Nephron progenitor cell (in vitro differentiated cells): Measurements from ENCODE around the gene ELF2.
"Not testable (repeated sequence)": the region's sequence is repeated elsewhere in the genome, so short reads cannot be mapped to it uniquely, and the experiment has no call there.

ENCODE experiments used
- DNase-seq: peaks from one replicate; pipeline ENCODE4 v3.0.0; 2021
- H3K27ac Mint-ChIP-seq: 2 replicates; pipeline ENCODE4 v1.8.0; 2021; ENCODE audit warnings: mild to moderate bottlenecking, moderate library complexity, mixed read lengths
- H3K27me3 Mint-ChIP-seq: 2 replicates; pipeline ENCODE4 v1.8.0; 2021; ENCODE audit warnings: mild to moderate bottlenecking, low read depth, mixed read lengths; ENCODE audit not compliant: poor library complexity
- H3K36me3 Mint-ChIP-seq: 2 replicates; pipeline ENCODE4 v1.8.0; 2021; ENCODE audit warnings: low read depth, mixed read lengths
- H3K4me1 Mint-ChIP-seq: 2 replicates; pipeline ENCODE4 v1.8.0; 2021; ENCODE audit warnings: mixed read lengths
- H3K4me3 Mint-ChIP-seq: 2 replicates; pipeline ENCODE4 v1.8.0; 2021; ENCODE audit warnings: mild to moderate bottlenecking, moderate library complexity, mixed read lengths
- H3K9me3 Mint-ChIP-seq: 2 replicates; pipeline ENCODE4 v1.8.0; 2021; ENCODE audit warnings: mild to moderate bottlenecking, moderate library complexity, mixed read lengths
- TF ChIP-seq, protein P1 (sequence below): fragments of 200-600 bp; sonication (generic); IDR thresholded peaks from 2 replicates; pipeline ENCODE4 v1.5.0; 2021; ENCODE audit warnings: antibody characterized with exemption

The ELF2 gene

DNA sequence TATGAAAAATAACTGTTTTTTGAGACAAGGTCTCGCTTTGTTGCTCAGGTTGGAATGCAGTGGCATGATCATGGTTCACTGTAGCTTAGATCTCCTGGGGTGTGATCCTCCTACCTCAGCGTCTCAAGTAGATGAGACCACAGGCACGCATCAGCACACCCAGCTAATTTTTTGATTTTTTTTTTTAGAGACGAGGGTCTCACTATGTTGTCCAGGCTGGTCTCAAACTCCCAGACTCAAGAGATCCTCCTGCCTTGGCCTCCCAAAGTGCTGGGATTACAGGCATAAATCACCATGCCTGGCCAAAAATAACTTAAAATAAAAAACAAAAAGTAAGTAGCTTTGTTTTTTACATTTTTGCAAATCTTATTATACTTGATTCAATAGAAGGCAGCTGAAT is 98.1 kb downstream of the ELF2 start:
- peaks cover 26% of the 10 kb centered on the region for H3K4me1 Mint-ChIP-seq
- TF ChIP-seq, protein P1, sequence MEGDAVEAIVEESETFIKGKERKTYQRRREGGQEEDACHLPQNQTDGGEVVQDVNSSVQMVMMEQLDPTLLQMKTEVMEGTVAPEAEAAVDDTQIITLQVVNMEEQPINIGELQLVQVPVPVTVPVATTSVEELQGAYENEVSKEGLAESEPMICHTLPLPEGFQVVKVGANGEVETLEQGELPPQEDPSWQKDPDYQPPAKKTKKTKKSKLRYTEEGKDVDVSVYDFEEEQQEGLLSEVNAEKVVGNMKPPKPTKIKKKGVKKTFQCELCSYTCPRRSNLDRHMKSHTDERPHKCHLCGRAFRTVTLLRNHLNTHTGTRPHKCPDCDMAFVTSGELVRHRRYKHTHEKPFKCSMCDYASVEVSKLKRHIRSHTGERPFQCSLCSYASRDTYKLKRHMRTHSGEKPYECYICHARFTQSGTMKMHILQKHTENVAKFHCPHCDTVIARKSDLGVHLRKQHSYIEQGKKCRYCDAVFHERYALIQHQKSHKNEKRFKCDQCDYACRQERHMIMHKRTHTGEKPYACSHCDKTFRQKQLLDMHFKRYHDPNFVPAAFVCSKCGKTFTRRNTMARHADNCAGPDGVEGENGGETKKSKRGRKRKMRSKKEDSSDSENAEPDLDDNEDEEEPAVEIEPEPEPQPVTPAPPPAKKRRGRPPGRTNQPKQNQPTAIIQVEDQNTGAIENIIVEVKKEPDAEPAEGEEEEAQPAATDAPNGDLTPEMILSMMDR, result no peak
- no peak overlapping the region for H3K4me3 Mint-ChIP-seq
- H3K27me3 Mint-ChIP-seq, result peaks cover 3% of the 10 kb centered on the region
- H3K36me3 Mint-ChIP-seq, result peaks cover 10% of the 10 kb centered on the region
- no peak overlapping the region for H3K27ac Mint-ChIP-seq
- no peak for DNase-seq
- H3K9me3 Mint-ChIP-seq, result no peaks in the 10 kb centered on the region

DNA sequence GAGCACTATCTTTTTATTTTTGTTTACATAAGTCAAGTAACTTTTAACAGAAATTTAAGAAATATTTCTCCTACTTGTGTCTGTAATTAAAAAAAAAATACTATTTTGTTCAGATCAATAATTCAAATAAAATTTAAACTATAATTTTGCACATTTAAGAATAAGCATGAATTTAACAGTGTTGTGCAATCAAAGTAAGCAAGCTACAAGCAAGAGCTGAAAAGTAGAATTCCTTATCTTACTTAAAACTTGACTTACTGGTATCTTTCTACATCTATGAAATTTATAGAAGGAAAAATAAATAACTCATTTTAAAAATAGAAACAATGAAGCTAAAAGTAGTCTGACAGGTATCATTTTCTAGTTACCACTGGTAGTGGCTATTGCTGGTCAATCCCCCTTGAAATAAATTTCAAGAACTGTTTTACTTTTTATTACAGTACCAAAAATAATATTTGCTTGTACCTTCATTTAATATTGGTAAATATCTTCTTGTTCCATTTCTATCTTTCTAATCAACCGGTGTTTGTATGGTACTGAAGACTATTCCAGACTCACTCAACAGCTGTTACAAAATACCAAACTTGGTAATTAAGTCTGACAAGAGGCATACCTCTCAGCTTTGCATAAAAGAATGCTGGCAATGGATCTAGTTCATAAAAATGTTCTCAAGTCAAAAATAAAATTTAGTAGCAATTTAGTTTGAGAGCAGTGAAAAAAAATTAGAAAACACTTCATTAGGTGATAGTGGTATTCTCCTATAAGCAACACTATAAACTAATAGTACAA is 99.3 kb downstream of the ELF2 start:
- Mint-ChIP-seq H3K27ac (no peak overlapping the region), H3K4me3 (no peak overlapping the region)

DNA sequence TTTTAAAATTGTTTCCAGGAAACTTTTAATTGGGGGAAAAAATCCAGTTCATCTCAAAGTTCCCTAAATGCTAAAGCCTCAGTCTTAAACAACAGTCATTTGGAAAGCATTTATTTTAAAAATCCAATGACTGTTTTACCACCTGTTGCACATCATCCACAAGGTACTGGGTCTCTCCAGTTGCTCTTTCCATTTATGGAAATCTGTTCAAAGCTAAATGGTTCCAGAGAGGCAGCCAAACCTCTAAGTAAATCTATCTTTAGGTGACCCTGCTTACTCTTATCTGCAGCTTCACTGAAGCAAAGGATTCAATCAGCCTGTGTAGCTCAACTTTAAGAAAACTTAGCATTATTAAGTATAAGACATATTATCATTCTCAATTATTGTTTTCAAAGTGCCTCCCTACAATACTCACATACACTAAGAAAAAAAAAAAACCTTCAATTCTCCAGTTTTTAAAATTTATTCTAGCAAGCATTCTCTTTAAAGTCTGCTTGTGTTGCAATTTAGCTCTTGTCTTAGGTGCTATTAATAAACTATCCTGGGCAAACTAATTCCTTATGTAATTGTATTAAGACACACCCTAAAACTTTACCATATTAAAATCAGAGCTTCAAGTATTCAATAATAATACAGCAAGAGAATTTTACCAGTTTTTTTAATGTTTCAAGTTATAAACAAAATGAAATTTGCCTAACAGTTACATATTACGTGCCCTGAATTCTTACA is 100.8 kb downstream of the ELF2 start:
- Mint-ChIP-seq H3K27ac (no peak overlapping the region), H3K4me3 (no peak overlapping the region), H3K27me3 (no peaks in the 10 kb centered on the region), H3K36me3 (peaks cover 22% of the 10 kb centered on the region), H3K4me1 (peaks cover 7% of the 10 kb centered on the region), H3K9me3 (no peaks in the 10 kb centered on the region)
- TF ChIP-seq, protein P1, result no peak
- DNase-seq, result no peak

More for the DNA sequence above, 99.3 kb downstream of the ELF2 start:
- no peaks in the 10 kb centered on the region for H3K27me3 Mint-ChIP-seq
- DNase-seq, result no peak
- no peaks in the 10 kb centered on the region for H3K9me3 Mint-ChIP-seq
- peaks cover 23% of the 10 kb centered on the region for H3K4me1 Mint-ChIP-seq
- TF ChIP-seq, protein P1, result no peak
- peaks cover 12% of the 10 kb centered on the region for H3K36me3 Mint-ChIP-seq

DNA sequence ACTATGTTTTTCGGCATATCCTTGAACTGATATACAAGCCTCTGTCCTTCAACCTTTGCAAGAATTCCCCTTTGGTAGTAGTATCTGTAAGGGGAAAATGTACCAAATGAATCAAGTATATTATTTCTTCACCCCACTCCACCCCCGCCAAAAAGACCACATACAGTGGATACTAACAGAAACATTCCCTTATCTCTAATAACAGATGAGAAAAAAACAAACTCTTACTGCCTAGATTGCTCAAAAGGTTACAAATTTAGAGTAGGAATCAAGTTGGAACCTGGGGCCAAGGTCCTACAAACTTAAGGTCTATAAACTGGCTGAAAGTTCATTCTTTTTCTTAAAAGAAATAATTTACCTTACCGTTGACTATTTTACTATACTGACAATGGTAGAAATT is 116.4 kb downstream of the ELF2 start:
- peaks cover 11% of the 10 kb centered on the region for H3K4me1 Mint-ChIP-seq
- no peak overlapping the region for H3K4me3 Mint-ChIP-seq
- TF ChIP-seq, protein P1, result no peak
- H3K36me3 Mint-ChIP-seq, result peaks cover 72% of the 10 kb centered on the region
- H3K9me3 Mint-ChIP-seq, result no peaks in the 10 kb centered on the region
- no peak for DNase-seq
- no peak overlapping the region for H3K27ac Mint-ChIP-seq
- H3K27me3 Mint-ChIP-seq, result no peaks in the 10 kb centered on the region

DNA sequence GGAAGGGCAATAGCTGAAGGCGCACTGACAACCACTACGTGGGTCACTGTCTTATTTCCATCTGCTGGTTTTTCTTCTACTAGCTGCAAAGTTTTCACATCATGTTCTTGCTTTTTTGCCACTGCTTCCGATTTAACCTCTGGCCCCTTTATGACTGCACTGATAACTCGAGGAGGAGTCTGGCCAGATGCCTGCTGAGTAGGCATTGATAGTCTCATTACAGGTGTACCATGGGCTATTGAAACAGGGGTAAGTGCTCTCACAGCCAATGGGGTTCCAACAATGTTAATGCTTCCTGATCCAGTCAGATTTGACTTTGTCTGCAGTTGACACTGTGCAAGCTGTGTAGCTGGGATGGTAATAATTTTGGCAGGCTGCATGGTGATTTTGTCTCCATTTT is 118.0 kb downstream of the ELF2 start:
- Mint-ChIP-seq H3K4me1 (peaks cover 12% of the 10 kb centered on the region), H3K36me3 (peaks cover 70% of the 10 kb centered on the region), H3K27ac (peak overlapping the region; percentile 60)
- not testable (repeated sequence) for H3K27me3 Mint-ChIP-seq, DNase-seq, H3K9me3 Mint-ChIP-seq, H3K4me3 Mint-ChIP-seq

DNA sequence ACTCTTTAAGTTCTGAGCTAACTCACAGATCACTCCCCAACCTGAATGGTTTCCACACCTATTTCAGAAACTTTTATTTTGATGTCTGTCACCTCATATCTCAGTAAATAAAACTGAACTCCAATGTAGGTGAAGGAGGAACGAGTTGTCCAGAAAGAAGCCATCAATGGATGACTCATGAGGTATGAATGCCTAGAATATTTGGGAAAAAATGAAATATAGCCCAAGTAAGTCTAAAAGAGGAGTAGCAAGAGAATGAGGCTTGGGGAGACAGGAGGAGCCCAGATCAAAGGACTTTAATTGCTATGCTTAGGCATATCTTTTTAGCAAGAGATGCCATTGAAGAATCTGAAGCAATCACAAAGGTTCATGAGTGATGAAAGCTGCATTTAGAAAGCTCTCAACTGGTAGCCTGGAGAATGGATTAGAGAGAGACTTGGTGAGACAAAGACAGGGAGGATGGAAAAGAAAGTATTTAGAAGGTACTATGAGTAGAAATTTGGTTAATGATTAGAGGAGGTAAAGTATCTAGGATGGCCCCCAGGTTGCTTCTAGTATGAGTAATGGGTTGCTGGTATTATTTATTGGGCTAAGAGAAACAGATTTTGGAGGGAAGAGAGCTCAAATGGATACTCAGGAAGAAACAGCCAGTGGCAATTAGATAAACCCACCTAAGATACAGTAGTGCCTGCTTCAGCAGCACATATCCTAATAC is 122.1 kb downstream of the ELF2 start:
- TF ChIP-seq, protein P1, result no peak
- H3K36me3 Mint-ChIP-seq, result peaks cover 66% of the 10 kb centered on the region
- DNase-seq, result no peak
- no peaks in the 10 kb centered on the region for H3K27me3 Mint-ChIP-seq
- peaks cover 12% of the 10 kb centered on the region for H3K4me1 Mint-ChIP-seq
- peak overlapping the region; percentile 25 for H3K27ac Mint-ChIP-seq
- H3K9me3 Mint-ChIP-seq, result no peaks in the 10 kb centered on the region
- no peak overlapping the region for H3K4me3 Mint-ChIP-seq
